CD4-positive, alpha-beta T cell treated with Interleukin-1 beta for 1 hour (primary cell): Measurements from ENCODE around the gene C20orf96.

ENCODE experiments used
- DNase-seq, 2 donors: peaks; one replicate each; pipeline ENCODE4 v3.0.0-alpha.2; 2020 to 2022

C20orf96 gene

GRCh38 chr20:311609-312008 lies 21.1 kb upstream of the C20orf96 start:
- DNase-seq, result no peak

GRCh38 chr20:310645-311044 lies 20.1 kb upstream of the C20orf96 start:
- no peak for DNase-seq

DNA sequence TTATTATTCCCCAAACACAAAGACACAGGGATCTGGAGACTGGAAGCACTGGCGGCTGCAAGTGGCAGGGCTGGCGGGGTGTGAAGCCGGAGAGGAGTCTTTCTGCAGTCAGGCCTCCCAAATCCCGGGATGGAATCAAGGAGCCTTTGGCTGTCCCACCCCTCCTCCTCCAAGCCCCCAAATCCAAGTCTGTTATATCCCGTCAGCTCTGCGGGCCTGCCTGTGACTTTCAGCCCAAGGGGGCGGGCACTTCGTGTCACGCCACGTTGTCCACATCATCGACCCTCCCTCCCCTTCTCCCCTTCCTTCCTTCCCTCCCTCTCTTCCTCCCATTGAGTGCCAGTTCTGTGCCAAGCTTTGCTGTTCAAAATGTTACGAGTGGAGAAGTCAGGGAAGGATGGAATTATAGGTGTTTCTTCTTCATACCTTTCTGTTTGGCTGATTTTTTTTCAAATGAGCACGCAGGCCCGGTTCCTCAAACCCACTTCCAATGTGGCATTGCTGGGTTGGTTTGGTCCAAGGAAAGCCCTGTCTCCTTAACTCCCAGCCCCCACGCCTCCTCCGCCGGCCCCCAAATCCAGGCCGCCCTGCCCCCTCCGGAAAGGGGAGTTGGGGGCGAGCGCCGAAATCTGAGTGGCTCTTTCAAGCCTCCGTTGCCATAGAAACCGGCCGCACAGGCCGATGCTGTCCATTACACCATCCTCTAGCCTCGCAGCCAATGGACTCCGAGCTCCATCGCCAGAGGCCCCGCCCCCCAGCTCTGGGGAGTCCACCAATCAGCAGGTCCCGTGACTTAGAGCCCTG lies 19.5 kb upstream of the C20orf96 start:
- peak; percentile 81 to 93 for DNase-seq

- DNase-seq, result no peak
These were observed 18.8 kb upstream of the C20orf96 start for GRCh38 chr20:309306-309840.

DNA sequence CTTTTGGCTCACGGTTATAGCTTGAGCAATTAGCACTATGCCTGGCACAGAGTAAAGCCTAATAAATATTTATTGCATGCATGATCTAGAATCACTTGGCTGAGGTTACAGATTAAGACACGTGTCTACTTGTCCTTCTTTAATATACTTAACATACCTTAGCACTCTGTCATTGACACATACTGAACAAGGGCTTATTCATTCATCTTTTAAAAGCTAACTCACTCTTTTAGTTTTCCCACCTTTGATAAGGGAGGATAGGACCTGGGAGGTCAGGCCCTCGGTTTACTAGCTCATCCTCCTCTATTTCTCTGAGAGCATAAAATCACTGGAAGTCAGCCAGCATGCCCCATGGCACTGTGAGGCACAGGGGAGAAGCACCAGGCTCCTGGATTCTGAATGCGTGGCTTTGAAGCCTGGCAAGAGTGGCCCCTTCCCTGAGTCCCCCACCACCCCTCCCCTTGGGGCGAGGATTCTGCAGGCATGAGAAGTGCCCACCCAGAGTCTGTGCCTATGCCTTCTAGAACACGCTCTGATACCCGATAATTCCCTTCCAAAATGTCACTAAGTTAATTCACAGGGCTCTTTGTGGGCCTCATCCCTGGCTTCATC lies 18.0 kb upstream of the C20orf96 start:
- no peak for DNase-seq

DNA sequence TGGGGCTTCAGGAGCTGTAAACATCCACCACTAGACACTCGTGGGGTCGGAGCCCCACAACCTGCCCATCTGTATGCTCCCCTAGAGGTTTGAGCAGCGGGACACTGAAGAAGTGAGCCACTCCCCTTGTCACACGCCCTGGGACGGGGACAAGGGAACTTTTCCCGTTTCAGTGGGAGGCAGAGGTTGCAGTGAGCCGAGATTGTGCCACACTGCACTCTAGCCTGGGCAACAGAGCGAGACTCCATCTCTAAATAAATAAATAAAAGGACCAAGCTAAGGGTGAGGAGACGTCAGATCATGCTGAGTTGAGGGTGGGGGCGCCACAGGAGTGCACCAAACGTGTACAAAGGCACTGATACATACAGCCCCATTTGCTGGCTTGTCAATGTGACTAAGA lies 15.2 kb upstream of the C20orf96 start:
- DNase-seq, result no peak

GRCh38 chr20:301886-302848 lies 11.6 kb upstream of the C20orf96 start:
- no peak for DNase-seq

GRCh38 chr20:300345-300990 lies 9.9 kb upstream of the C20orf96 start:
- DNase-seq, result no peak

DNA sequence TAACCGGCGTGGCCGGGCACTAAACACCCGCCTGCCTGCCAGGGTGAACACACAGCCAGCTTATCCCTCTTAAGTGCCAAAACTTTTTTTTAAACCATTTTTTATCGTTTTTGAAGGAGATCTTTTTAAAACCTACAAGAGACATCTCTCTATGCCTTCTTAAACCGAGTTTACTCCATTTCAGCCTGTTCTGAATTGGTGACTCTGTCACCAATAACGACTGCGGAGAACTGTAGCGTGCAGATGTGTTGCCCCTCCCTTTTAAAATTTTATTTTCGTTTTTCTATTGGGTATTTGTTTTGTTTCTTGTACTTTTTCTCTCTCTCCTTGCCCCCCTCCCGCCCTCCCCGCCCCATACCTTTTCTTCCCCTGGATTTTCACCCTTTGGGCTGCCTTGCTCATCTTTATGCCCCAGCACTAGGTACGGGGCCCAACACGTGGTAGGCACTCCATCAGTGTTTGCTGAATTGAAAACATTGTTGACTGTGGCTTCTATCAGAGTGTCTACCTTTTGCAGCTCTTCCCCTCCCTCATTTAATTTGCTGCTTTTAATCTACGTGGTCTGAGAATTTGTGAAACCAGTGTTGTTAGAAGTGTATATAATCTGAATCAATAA lies 8.3 kb upstream of the C20orf96 start:
- no peak for DNase-seq

GRCh38 chr20:297925-298775 lies 7.6 kb upstream of the C20orf96 start:
- peak; percentile 47 to 57 for DNase-seq

GRCh38 chr20:297098-297924 lies 6.8 kb upstream of the C20orf96 start, which contains the start of gene ZCCHC3:
Gene ZCCHC3 (plus strand): TSS chr20:297570. CDS start chr20:297587, 17 bp downstream.
- peak; percentile 84 to 86 for DNase-seq

GRCh38 chr20:295804-296203 lies 5.3 kb upstream of the C20orf96 start:
- DNase-seq, result no peak

DNA sequence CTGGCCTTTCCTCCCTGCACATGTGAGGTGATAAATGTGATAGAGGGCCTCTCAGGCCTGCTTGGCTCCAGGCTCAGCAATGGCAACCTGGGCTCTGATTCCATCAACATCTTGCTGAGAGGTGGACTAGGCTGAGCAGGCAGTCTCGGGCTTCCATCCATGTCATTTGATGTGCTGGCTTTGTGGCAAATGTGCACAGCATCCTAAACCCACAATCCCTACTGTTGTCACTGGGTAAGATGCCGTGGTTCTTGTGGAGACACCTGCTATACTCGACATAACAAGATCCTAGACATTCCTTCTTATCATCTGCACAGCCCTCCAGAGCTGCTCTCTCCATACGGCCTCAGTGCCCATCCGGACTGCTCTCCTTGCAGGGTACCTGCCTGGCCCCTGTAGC lies 4.1 kb upstream of the C20orf96 start:
- DNase-seq, result no peak

DNA sequence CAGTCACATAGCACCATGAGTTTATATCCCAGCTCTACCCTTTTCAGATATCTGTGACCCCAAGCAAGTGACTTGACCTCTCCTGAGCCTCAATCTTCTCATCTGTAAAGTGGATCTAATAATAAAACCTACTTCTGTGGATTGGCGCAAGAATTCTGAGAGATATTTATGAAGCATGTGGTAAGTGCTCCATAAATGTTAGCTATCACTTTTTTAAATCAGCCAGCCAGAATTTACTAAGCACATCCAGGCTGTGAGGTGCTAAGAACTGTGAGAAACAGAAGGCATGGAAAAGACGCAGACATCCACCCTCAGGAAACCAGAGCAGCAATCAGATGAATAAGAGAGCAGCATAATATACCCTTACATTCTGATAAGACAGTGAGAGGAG lies 862 bp downstream of the C20orf96 start:
- no peak for DNase-seq

- DNase-seq, result no peak
These were observed 1.4 kb downstream of the C20orf96 start for GRCh38 chr20:288956-289692.

GRCh38 chr20:286508-286907 lies 4.0 kb downstream of the C20orf96 start:
- no peak for DNase-seq

GRCh38 chr20:284172-284571 lies 6.4 kb downstream of the C20orf96 start:
- DNase-seq, result no peak

DNA sequence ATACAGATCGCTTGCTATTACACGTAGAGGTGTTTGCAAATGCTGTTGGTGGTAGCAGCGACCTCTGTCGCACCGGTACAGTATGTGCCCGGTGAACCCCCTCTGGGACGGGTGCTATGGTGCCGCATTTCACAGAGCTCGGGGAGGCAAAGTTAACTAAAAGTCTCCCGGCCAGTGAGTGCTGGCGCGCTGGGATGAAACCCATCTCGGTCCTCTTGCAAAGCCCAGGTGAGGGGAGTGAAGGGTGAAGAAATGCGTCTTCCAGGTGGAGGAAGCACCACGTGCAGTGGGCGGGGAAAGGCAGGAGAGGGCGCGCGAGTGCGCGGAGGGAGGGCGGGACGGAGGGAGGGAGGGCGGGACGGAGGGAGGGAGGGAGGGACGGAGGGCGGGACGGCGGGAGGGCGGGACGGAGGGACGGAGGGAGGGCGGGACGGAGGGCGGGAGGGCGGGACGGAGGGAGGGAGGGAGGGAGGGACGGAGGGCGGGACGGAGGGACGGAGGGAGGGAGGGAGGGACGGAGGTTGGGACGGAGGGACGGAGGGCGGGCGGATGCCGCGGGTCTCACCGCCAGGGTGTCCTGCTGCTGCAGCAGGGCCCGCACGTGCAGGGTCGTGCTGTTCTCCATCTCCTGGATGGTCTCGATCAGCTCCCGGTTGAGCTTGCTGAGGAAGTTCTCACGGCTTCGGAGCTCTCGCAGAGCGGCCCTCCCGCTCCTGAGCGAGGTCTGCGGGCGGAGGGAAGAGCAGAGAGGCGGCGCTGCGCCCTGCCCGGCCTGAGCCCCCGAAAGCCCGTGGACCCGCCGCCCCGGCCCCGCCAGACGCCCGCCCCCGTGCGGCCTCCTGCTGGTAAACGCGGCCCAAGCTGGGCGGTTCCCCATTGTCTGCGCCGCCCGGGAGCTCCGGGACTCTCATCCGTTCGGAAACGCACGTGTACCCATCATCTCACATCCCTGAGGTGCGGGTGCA lies 11.7 kb downstream of the C20orf96 start:
- peak in 1 of 2 donors; percentile 63 for DNase-seq
